GM08714 (cell line): ENCODE data around the gene IFT57.
A peak's percentile ranks its signal among the peaks of the same experiment; 100 is the strongest.
"Not testable (repeated sequence)": the region's sequence is repeated elsewhere in the genome, so short reads cannot be mapped to it uniquely, and the experiment has no call there.

Experiments used
- H3K4me3 ChIP-seq: fragments of 200-500 bp; sonication (Bioruptor generic); 2 replicates; pipeline ENCODE4 v1.5.1; 2014; ENCODE audit warnings: mild to moderate bottlenecking, low read length, inconsistent platforms
- ZNF274 ChIP-seq: IDR thresholded peaks from 2 replicates; pipeline ENCODE4 v1.6.1; 2012; ENCODE audit warnings: mild to moderate bottlenecking, low read depth, low read length

The IFT57 gene

GRCh38 chr3:108221911-108222852 lies at the start of gene IFT57:
Gene IFT57, minus strand, starts transcription at chr3:108222424. Its CDS starts 102 bp downstream, at chr3:108222322.
- TF ChIP-seq ZNF274, result no peak
- peak within 1 kb of the TSS; percentile 72 for H3K4me3 ChIP-seq

GRCh38 chr3:108271626-108272025 lies 49.4 kb upstream of the IFT57 start:
- H3K4me3 ChIP-seq, result no peak overlapping the region
- TF ChIP-seq ZNF274, result no peak

GRCh38 chr3:108268235-108268634 lies 46.0 kb upstream of the IFT57 start:
- H3K4me3 ChIP-seq, result not testable (repeated sequence)

- not testable (repeated sequence) for H3K4me3 ChIP-seq
Measured at GRCh38 chr3:108264534-108265298, 42.5 kb upstream of the IFT57 start.

- no peak for TF ChIP-seq ZNF274
- H3K4me3 ChIP-seq, result no peak overlapping the region
Measured at GRCh38 chr3:108255131-108255530, 32.9 kb upstream of the IFT57 start.

- TF ChIP-seq ZNF274, result no peak
- H3K4me3 ChIP-seq, result no peak overlapping the region
Measured at GRCh38 chr3:108251844-108252243, 29.6 kb upstream of the IFT57 start.

- TF ChIP-seq ZNF274, result no peak
- H3K4me3 ChIP-seq, result no peak overlapping the region
Measured at GRCh38 chr3:108251265-108251664, 29.0 kb upstream of the IFT57 start.

GRCh38 chr3:108250626-108251025 lies 28.4 kb upstream of the IFT57 start:
- H3K4me3 ChIP-seq, result no peak overlapping the region
- no peak for TF ChIP-seq ZNF274

- H3K4me3 ChIP-seq, result no peak overlapping the region
- no peak for TF ChIP-seq ZNF274
Measured at GRCh38 chr3:108243243-108243642, 21.0 kb upstream of the IFT57 start.

GRCh38 chr3:108242776-108243175 lies 20.6 kb upstream of the IFT57 start:
- TF ChIP-seq ZNF274, result no peak
- no peak overlapping the region for H3K4me3 ChIP-seq

GRCh38 chr3:108241721-108242120 lies 19.5 kb upstream of the IFT57 start:
- no peak overlapping the region for H3K4me3 ChIP-seq
- no peak for TF ChIP-seq ZNF274

GRCh38 chr3:108241146-108241545 lies 18.9 kb upstream of the IFT57 start:
- no peak for TF ChIP-seq ZNF274
- no peak overlapping the region for H3K4me3 ChIP-seq

- TF ChIP-seq ZNF274, result no peak
- H3K4me3 ChIP-seq, result no peak overlapping the region
Measured at GRCh38 chr3:108239082-108239481, 16.9 kb upstream of the IFT57 start.

GRCh38 chr3:108235290-108235689 lies 13.1 kb upstream of the IFT57 start:
- TF ChIP-seq ZNF274, result no peak
- no peak overlapping the region for H3K4me3 ChIP-seq

GRCh38 chr3:108234387-108234957 lies 12.2 kb upstream of the IFT57 start:
- no peak overlapping the region for H3K4me3 ChIP-seq

More at GRCh38 chr3:108234387-108234957, 12.2 kb upstream of the IFT57 start:
- TF ChIP-seq ZNF274, result no peak
